NT2/D1 (cell line): ENCODE measurements around the gene ATP8B4.

Source experiments
- YY1 ChIP-seq: IDR thresholded peaks from 2 replicates; pipeline ENCODE4 v1.6.1; 2011; ENCODE audit not compliant: insufficient read length, insufficient read depth
- ZNF274 ChIP-seq: IDR thresholded peaks from 2 replicates; pipeline ENCODE4 v1.6.1; 2011; ENCODE audit warnings: mild to moderate bottlenecking, low read depth, low read length

DNA sequence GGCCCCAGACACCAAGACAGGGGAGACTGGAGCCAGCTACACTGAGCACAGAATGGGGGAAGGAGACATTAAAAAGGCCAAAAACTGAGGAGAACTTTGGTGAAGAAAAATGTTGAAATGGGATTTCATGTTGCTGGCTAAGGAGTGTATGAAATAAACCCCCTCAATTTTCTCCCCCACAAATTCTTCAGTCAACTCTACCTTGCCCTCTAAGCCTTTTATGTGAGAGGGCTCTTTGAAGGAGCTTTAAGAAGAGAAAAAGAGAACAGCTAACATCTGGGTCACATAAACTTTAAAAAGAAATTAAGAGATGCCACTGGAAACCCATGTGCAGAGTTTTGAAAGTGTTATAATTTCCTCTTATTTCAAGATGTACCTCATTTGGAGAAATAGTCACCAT, 88.6 kb downstream of the ATP8B4 start:
- TF ChIP-seq YY1: no peak
- no peak for TF ChIP-seq ZNF274
